HT1080 (cell line): ENCODE results near the gene STK4. TPM values are rescaled to one million over a fixed set of nuclear protein-coding genes. Genes with fewer than 3 reads are reported as not detected.

Experiments
- DNase-seq: peaks from one replicate; pipeline ENCODE4 v3.0.0-alpha.2; 2015; ENCODE audit warnings: low read depth
- small RNA-seq: library from RNA; depleted of rRNA; stranded (forward); fragments of <200 nt; gene quantifications from one replicate; pipeline ENCODE3, GENCODE V24; 2014
- total RNA-seq: library from RNA; depleted of rRNA; stranded (reverse); fragments of >200 nt; shearing (Covaris generic); gene quantifications from 2 replicates; pipeline ENCODE4 v1.2.3, GENCODE V29; 2014; rRNA removed

Gene STK4
- total RNA-seq, 1 experiment from 2014 or later, result 25.8 TPM

DNA sequence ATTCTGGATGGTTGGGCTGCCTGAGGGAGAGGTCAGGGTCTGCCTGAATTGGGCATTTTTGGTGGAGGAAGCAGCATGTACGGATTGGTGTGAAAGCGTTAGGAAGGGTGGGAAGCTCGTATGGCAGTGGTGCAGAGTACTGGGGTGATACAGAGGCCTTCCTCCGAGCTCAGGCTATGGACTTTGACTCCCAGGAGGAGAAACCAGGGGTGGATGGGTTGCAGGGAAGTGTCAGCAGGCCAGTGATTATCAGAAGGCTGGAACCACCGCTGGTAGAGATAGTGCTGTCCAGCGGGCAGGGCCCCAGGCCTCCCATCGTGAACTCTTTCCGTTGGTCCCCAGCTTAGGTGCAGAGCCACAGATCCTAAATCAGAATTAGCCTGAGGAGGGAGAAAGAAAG is 143.3 kb downstream of the STK4 start:
- DNase-seq, result no peak

DNA sequence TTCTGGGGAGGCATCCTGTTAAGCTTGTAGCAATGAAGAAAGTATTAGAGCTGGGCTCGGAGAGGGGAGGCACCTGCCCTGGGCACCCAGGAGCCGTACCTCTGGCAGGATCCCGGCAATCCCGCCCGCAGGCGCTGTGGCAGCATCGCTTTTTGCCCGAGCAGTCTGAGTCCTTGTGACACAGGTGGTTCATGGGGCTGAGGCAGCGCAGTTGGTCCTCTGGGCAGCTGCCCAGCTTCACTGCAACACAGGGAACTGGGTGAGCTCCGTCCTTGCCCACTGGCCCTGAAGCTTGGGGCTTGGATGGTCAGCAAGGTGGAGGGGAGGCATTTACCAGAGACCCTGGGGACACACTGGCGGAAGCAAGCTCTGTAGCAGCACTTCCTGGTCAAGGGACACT is 144.0 kb downstream of the STK4 start:
- no peak for DNase-seq

- DNase-seq, result no peak
These were observed 145.0 kb downstream of the STK4 start for GRCh38 chr20:45111285-45111684.

- no peak for DNase-seq
These were observed 145.6 kb downstream of the STK4 start for GRCh38 chr20:45111799-45112471.

DNA sequence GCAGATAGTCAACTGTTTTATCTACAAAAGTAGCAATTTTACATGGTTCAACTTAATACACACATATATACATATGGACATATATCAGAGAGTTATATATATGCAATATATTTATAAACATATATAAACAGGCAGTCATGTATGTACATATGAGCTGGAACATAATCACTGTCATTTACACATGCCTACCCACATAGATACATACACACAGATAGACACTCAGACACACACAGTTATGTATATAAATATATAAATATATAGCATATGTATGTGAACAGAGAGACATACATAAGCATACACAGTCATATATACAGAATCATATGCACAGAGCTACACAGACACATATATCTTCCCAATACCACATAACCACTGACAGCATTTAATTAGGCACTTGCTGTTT is 146.4 kb downstream of the STK4 start:
- DNase-seq, result no peak

GRCh38 chr20:45113865-45114264 is 147.6 kb downstream of the STK4 start:
- no peak for DNase-seq

DNA sequence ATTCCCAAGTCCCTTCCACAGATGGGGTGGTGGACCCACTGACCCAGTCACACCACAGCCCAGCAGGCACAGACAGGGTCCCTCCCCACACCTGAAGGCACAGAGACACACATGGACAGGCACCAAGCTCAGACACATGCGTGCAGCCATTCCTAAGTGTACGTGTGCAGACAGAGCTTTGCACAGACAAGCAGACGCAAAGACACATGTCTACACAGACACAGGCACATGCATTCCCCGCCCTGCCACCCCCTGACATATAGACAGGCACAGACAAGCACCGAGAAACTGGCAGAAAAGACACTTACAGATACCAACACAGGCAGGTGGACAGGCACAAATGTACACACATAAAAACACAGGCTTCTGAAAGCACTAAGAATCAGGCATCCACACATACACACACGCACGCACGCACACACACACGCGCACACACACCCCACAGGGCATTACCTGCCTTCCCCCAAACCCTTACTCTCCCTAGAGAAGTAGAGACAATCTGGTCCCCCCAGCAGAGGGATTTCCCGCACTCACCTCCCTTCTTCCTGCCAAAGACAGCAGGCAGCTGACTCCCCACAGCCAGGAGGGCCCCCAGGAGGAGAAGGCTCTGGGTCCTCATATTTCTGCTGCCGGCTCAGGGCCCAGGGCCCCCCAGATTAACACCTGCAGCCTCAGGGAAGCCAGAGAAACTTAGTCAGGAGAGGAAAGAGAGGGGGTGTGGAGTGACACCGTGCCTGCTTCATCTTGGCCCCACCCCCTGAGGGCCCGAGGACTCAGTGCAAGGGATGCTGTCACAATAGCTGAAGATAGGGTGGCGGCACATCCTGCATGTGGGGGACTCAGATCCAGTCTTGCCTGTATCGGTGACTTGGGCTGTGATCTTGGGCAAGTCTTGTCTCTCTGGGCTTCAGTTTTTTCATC is 148.4 kb downstream of the STK4 start, which contains the start of gene WFDC5:
TSS of gene WFDC5 (minus strand) at position 710 of the 921 bp plus-strand sequence. CDS start at position 619, 91 bp downstream.
- DNase-seq, result no peak

GRCh38 chr20:45115386-45115774 is 149.1 kb downstream of the STK4 start:
- no peak for DNase-seq

- DNase-seq, result no peak
These were observed 149.5 kb downstream of the STK4 start for GRCh38 chr20:45115829-45116228.

- DNase-seq, result no peak
These were observed 151.3 kb downstream of the STK4 start for GRCh38 chr20:45117581-45117980.

GRCh38 chr20:45118028-45118427 is 151.7 kb downstream of the STK4 start:
- no peak for DNase-seq

DNA sequence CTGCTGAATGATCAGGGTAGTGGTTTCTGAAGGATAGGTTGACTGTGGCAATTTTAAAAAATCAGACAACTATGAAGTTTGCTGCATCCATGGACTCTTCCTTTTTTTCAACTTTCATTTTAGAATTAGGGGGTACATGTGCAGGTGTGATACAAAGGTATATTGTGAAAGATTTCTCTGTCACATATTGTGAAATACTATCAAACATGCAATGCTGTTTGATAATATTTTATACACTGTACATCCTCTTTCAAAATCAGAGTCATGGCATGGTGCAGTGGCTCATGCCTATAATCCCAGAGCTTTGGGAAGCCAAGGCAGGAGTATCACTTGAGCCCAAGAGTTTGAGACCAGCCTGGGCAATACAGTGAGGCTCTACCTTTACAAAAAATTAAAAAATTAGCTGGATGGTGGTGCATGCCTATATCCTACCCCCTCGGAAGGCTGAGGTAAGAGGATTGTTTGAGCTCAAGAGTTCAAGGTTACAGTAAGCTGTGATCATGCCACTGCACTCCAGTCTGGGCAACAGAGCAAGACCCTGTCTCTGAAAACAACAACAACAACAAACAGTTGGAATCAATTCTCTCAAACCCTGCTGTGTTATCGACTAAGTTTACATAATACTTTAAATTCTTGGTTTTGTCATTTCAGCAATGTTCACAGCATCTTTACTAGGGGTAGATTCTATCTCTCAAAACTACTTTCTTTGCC is 153.4 kb downstream of the STK4 start:
- DNase-seq, result no peak

DNA sequence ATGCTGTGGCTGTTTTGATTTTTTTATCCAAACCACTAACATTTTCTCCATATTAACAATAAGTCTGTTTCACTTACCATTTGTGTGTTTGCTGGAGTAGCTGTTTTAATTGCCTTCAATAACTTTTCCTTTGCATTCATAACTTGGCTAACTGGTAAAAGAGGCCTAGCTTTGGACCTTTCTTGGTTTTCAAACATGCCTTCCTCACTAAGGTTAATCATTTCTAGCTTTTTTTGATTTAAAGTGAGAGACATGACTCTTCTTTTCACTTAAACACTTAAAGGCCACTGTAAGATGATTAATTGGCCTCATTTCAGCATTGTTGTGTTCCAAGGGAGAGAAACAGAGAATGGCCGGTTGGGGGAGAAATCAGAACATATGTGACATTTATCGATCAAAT is 155.1 kb downstream of the STK4 start:
- DNase-seq, result no peak

- DNase-seq, result no peak
These were observed 158.1 kb downstream of the STK4 start, which contains the start of gene WFDC12 for GRCh38 chr20:45124365-45124764. Gene WFDC12, minus strand, starts transcription at chr20:45124465. Its CDS starts 18 bp downstream, at chr20:45124447.

DNA sequence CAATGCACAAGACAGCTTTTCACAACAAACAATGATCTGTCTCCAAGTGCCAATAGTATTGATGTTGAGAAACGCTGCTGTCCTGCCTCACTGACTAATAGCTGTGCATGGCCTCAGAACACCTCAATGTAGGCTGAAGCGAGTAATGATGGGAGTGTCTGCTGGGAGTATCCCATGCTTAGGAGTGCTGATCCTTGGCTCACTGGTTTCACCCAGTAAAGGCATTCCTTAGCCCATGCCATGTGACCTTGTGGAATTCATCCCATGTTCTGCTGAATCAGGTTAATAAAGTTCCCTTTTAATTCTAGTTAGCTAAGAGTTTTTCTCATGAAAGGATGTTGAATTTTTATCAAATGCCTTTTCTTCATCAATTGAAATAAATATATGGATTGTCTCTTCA is 161.8 kb downstream of the STK4 start:
- no peak for DNase-seq

Small RNAs within 50 kb of the gene (small RNA-seq; reads per million reads assigned to genes)
- not detected for gene RF00019

Other genes with a start within 250 kb of the STK4 start
- not detected in 2 replicates for gene KCNK15, start 220.6 kb upstream of the STK4 start, total RNA-seq
- gene RIMS4, start 156.0 kb upstream of the STK4 start, total RNA-seq, result not detected in 2 replicates
- gene YWHAB, start 80.8 kb upstream of the STK4 start, total RNA-seq, result 78.0 and 139 TPM in 2 replicates
- gene PABPC1L, start 56.5 kb upstream of the STK4 start, total RNA-seq, result 7.4 and 8.0 TPM in 2 replicates
- 156 and 177 TPM in 2 replicates for gene TOMM34, start 6.1 kb upstream of the STK4 start, total RNA-seq
- not detected in 2 replicates for gene KCNS1, start 134.6 kb downstream of the STK4 start, total RNA-seq
- not detected in 2 replicates for gene WFDC5, start 148.7 kb downstream of the STK4 start, total RNA-seq
- gene WFDC12, start 158.0 kb downstream of the STK4 start, total RNA-seq, result not detected in 2 replicates
- not detected in 2 replicates for gene PI3, start 208.4 kb downstream of the STK4 start, total RNA-seq
- gene SEMG1, start 240.5 kb downstream of the STK4 start, total RNA-seq, result not detected in 2 replicates